Calu3 (cell line): ENCODE measurements around the gene LRRTM4. TPM values are rescaled to one million over a fixed set of nuclear protein-coding genes. Genes with fewer than 3 reads are reported as not detected.

Experiments
- BruUV-seq: library from RNA; stranded (reverse); fragments of 400-500 nt; replicated peaks from 2 replicates; lab custom pipeline; 2021; lab: Mats Ljungman, UMichigan
- CTCF ChIA-PET: fragments of 300-600 bp; sonication (Branson Sonifier 250); formaldehyde crosslinking; loops from one replicate; lab custom pipeline; 2022; ENCODE audit warnings: antibody characterized with exemption; lab: Charles Lee
- DNase-seq: peaks from one replicate; pipeline ENCODE4 v3.0.0; 2022
- H3K27ac Mint-ChIP-seq: one replicate; pipeline ENCODE4 v1.8.0; 2022; ENCODE audit warnings: mixed read lengths; ENCODE audit not compliant: unreplicated experiment
- H3K27me3 Mint-ChIP-seq: one replicate; pipeline ENCODE4 v1.8.0; 2022; ENCODE audit warnings: mixed read lengths; ENCODE audit not compliant: unreplicated experiment
- H3K36me3 Mint-ChIP-seq: one replicate; pipeline ENCODE4 v1.8.0; 2022; ENCODE audit warnings: mild to moderate bottlenecking, moderate library complexity, mixed read lengths; ENCODE audit not compliant: insufficient read depth, unreplicated experiment
- H3K4me1 Mint-ChIP-seq: one replicate; pipeline ENCODE4 v1.8.0; 2022; ENCODE audit warnings: mild to moderate bottlenecking, low read depth, mixed read lengths; ENCODE audit not compliant: unreplicated experiment
- H3K4me3 Mint-ChIP-seq: one replicate; pipeline ENCODE4 v1.8.0; 2022; ENCODE audit warnings: mild to moderate bottlenecking, low read depth, moderate library complexity, mixed read lengths; ENCODE audit not compliant: unreplicated experiment
- H3K9me3 Mint-ChIP-seq: one replicate; pipeline ENCODE4 v1.8.0; 2022; ENCODE audit warnings: low read depth, mixed read lengths; ENCODE audit not compliant: unreplicated experiment
- CTCF ChIP-seq: fragments of 200-600 bp; IDR thresholded peaks from one replicate; pipeline ENCODE4 v1.8.0; 2022; ENCODE audit warnings: antibody characterized with exemption; ENCODE audit not compliant: unreplicated experiment
- intact Hi-C: fragments of 100-400 bp; cut with micrococcal nuclease; formaldehyde crosslinking; loops from one replicate; pipeline ENCODE4 v1.10.0; 2022; ENCODE audit not compliant: unreplicated experiment
- total RNA-seq: library from RNA; stranded (reverse); gene quantifications from 2 replicates; pipeline ENCODE4 v1.2.3, GENCODE V29; 2022

The LRRTM4 gene
- total RNA-seq, 1 experiment from 2014 or later, result not detected

GRCh38 chr2:77398970-77399600 is 123.1 kb downstream of the LRRTM4 start:
- Mint-ChIP-seq H3K27ac (no peak overlapping the region), H3K9me3 (peaks cover 13% of the 10 kb centered on the region), H3K27me3 (no peaks in the 10 kb centered on the region), H3K36me3 (no peaks in the 10 kb centered on the region), H3K4me3 (no peak overlapping the region), H3K4me1 (no peaks in the 10 kb centered on the region)
- TF ChIP-seq CTCF, result no peak
- DNase-seq, result no peak
- CTCF ChIA-PET, result no interaction called here
- BruUV-seq, result no TSS peak
- intact Hi-C loops, result no loop called here

GRCh38 chr2:77397763-77398162 is 124.4 kb downstream of the LRRTM4 start:
- no peak for TF ChIP-seq CTCF
- BruUV-seq, result no TSS peak
- CTCF ChIA-PET, result no interaction called here
- Mint-ChIP-seq H3K4me3 (no peak overlapping the region), H3K27me3 (no peaks in the 10 kb centered on the region), H3K27ac (no peak overlapping the region), H3K36me3 (no peaks in the 10 kb centered on the region), H3K4me1 (no peaks in the 10 kb centered on the region), H3K9me3 (peaks cover 17% of the 10 kb centered on the region)
- intact Hi-C loops, result no loop called here
- no peak for DNase-seq

- CTCF ChIA-PET, result no interaction called here
- DNase-seq, result no peak
- Mint-ChIP-seq H3K27me3 (no peaks in the 10 kb centered on the region), H3K4me1 (no peaks in the 10 kb centered on the region), H3K27ac (no peak overlapping the region), H3K4me3 (no peak overlapping the region), H3K9me3 (peaks cover 11% of the 10 kb centered on the region), H3K36me3 (no peaks in the 10 kb centered on the region)
- no peak for TF ChIP-seq CTCF
- no TSS peak for BruUV-seq
- intact Hi-C loops, result no loop called here
These were observed 127.2 kb downstream of the LRRTM4 start for GRCh38 chr2:77395011-77395410.

- H3K27me3 Mint-ChIP-seq, result no peaks in the 10 kb centered on the region
- TF ChIP-seq CTCF, result no peak
- H3K36me3 Mint-ChIP-seq, result no peaks in the 10 kb centered on the region
- intact Hi-C loops, result no loop called here
- H3K9me3 Mint-ChIP-seq, result peaks cover 16% of the 10 kb centered on the region
- no peak overlapping the region for H3K4me3 Mint-ChIP-seq
- no TSS peak for BruUV-seq
- CTCF ChIA-PET, result no interaction called here
- H3K27ac Mint-ChIP-seq, result no peak overlapping the region
- no peak for DNase-seq
- no peaks in the 10 kb centered on the region for H3K4me1 Mint-ChIP-seq
These were observed 131.1 kb downstream of the LRRTM4 start for GRCh38 chr2:77391119-77391518.
